IMR-90 (cell line): ENCODE data around the gene PELI1. TPM values are rescaled to one million over a fixed set of nuclear protein-coding genes. Genes with fewer than 3 reads are reported as not detected.

Source experiments
- ATAC-seq: fragments of 200-7000 bp; cut with Tn5 transposase; 2 replicates; pipeline ENCODE4 v1.9.1; 2020; ENCODE audit warnings: low read depth, mild to moderate bottlenecking, moderate library complexity
- BruUV-seq: library from RNA; stranded (reverse); fragments of 400-500 nt; replicated peaks from 2 replicates; lab custom pipeline; 2021; lab: Mats Ljungman, UMichigan
- CTCF ChIA-PET: fragments of 300-600 bp; formaldehyde crosslinking; extraction: SDS; loops from one replicate; lab custom pipeline; 2021; ENCODE audit warnings: antibody characterized with exemption; lab: Yijun Ruan, JAX
- POLR2A ChIA-PET: fragments of 300-600 bp; sonication (Branson Sonifier 250); formaldehyde crosslinking; loops from one replicate; lab custom pipeline; 2022; ENCODE audit warnings: antibody characterized with exemption; ENCODE audit not compliant: unreplicated experiment; lab: Charles Lee
- DNase-seq: peaks from one replicate; pipeline ENCODE4 v3.0.0; 2013
- H2AFZ ChIP-seq: replicated peaks from 2 replicates; pipeline ENCODE3; 2013; ENCODE audit warnings: low read length, mild to moderate bottlenecking; ENCODE audit not compliant: poor library complexity
- H2AK5ac ChIP-seq: 2 replicates; pipeline ENCODE4 v1.6.1; 2013; ENCODE audit warnings: low read depth, low read length, inconsistent platforms
- H2AK9ac ChIP-seq: replicated peaks from 2 replicates; pipeline ENCODE3; 2013; ENCODE audit warnings: mild to moderate bottlenecking, low read depth, low read length, moderate library complexity; ENCODE audit not compliant: poor library complexity
- H2BK120ac ChIP-seq: 2 replicates; pipeline ENCODE4 v1.6.1; 2013; ENCODE audit warnings: low read depth, low read length, inconsistent platforms
- H2BK15ac ChIP-seq: 3 replicates; pipeline ENCODE4 v1.6.1; 2013; ENCODE audit warnings: low read depth, low read length, inconsistent platforms
- H2BK20ac ChIP-seq: 2 replicates; pipeline ENCODE4 v1.6.1; 2013; ENCODE audit warnings: low read depth, mild to moderate bottlenecking, inconsistent platforms, low read length, moderate library complexity
- H2BK5ac ChIP-seq: 2 replicates; pipeline ENCODE4 v1.6.1; 2013; ENCODE audit warnings: mild to moderate bottlenecking, low read depth, low read length, inconsistent platforms; ENCODE audit not compliant: poor library complexity, severe bottlenecking
- H3K14ac ChIP-seq: replicated peaks from 2 replicates; pipeline ENCODE4 v1.6.1; 2013; ENCODE audit warnings: low read depth, low read length, inconsistent platforms
- H3K18ac ChIP-seq: 2 replicates; pipeline ENCODE4 v1.6.1; 2013; ENCODE audit warnings: low read depth, low read length, control low read depth
- H3K23ac ChIP-seq: 2 replicates; pipeline ENCODE4 v1.6.1; 2013; ENCODE audit warnings: low read depth, low read length, inconsistent platforms
- H3K27ac ChIP-seq: 2 replicates; pipeline ENCODE4 v1.5.1; 2013; ENCODE audit warnings: mild to moderate bottlenecking, control low read depth, low read length; ENCODE audit not compliant: insufficient read depth
- H3K27me3 ChIP-seq: 2 replicates; pipeline ENCODE4 v1.6.1; 2013; ENCODE audit warnings: low read length; ENCODE audit not compliant: control insufficient read depth, insufficient read depth
- H3K36me3 ChIP-seq: 2 replicates; pipeline ENCODE4 v1.6.1; 2013; ENCODE audit warnings: low read length, mixed read lengths; ENCODE audit not compliant: control insufficient read depth, insufficient read depth
- H3K4ac ChIP-seq: 2 replicates; pipeline ENCODE4 v1.6.1; 2013; ENCODE audit warnings: low read depth, low read length, inconsistent platforms
- H3K4me1 ChIP-seq: 2 replicates; pipeline ENCODE4 v1.6.1; 2013; ENCODE audit warnings: low read length, mixed read lengths; ENCODE audit not compliant: control insufficient read depth, insufficient read depth
- H3K4me2 ChIP-seq: 2 replicates; pipeline ENCODE4 v1.6.1; 2013; ENCODE audit warnings: low read depth, mild to moderate bottlenecking, control low read depth, low read length, moderate library complexity
- H3K4me3 ChIP-seq: 2 replicates; pipeline ENCODE4 v1.5.1; 2013; ENCODE audit warnings: low read depth, mild to moderate bottlenecking, control low read depth, low read length, moderate library complexity; ENCODE audit not compliant: insufficient read depth
- H3K56ac ChIP-seq: 2 replicates; pipeline ENCODE4 v1.6.1; 2013; ENCODE audit warnings: low read length, inconsistent platforms; ENCODE audit not compliant: insufficient read depth; ENCODE audit errors: extremely low read depth
- H3K79me1 ChIP-seq, 2 experiments: 2 replicates each; pipeline ENCODE4 v1.6.1; 2013; ENCODE audit warnings: low read length in 2 of 2, inconsistent platforms in 1 of 2, low read depth in 1 of 2
- H3K9ac ChIP-seq: 2 replicates; pipeline ENCODE4 v1.6.1; 2013; ENCODE audit warnings: low read depth, low read length, control low read depth
- H3K9me1 ChIP-seq: 2 replicates; pipeline ENCODE4 v1.6.1; 2013; ENCODE audit warnings: low read length, inconsistent platforms; ENCODE audit not compliant: insufficient read depth
- H3K9me3 ChIP-seq: 2 replicates; pipeline ENCODE4 v1.6.1; 2013; ENCODE audit warnings: low read length; ENCODE audit not compliant: control insufficient read depth, insufficient read depth
- H4K20me1 ChIP-seq: 2 replicates; pipeline ENCODE4 v1.6.1; 2013; ENCODE audit warnings: low read length, inconsistent platforms; ENCODE audit not compliant: insufficient read depth
- H4K5ac ChIP-seq: 2 replicates; pipeline ENCODE4 v1.6.1; 2013; ENCODE audit warnings: mild to moderate bottlenecking, low read depth, low read length, control low read depth
- H4K8ac ChIP-seq, 2 experiments: 2 replicates each; pipeline ENCODE4 v1.6.1; 2013; ENCODE audit warnings: low read depth in 2 of 2, low read length in 2 of 2, control low read depth in 1 of 2, inconsistent platforms in 1 of 2
- H4K91ac ChIP-seq: 2 replicates; pipeline ENCODE4 v1.6.1; 2013; ENCODE audit warnings: low read depth, low read length, inconsistent platforms; ENCODE audit not compliant: insufficient read depth
- CHD1 ChIP-seq: IDR thresholded peaks from 2 replicates; pipeline ENCODE4 v1.6.1; 2012; ENCODE audit warnings: low read depth, low read length, improper control_type of control experiment
- CTCF ChIP-seq: conservative IDR thresholded peaks from 2 replicates; pipeline ENCODE4 v1.5.1; 2012; ENCODE audit warnings: mild to moderate bottlenecking, low read depth, low read length, improper control_type of control experiment
- MAFK ChIP-seq: IDR thresholded peaks from 2 replicates; pipeline ENCODE4 v1.6.1; 2012; ENCODE audit warnings: low read depth, low read length, improper control_type of control experiment
- MXI1 ChIP-seq: IDR thresholded peaks from 2 replicates; pipeline ENCODE4 v1.6.1; 2012; ENCODE audit warnings: low read depth, mild to moderate bottlenecking, low read length, moderate library complexity, borderline replicate concordance
- NFE2L2 ChIP-seq: fragments of 150-350 bp; IDR thresholded peaks from 2 replicates; pipeline ENCODE4 v1.6.1; 2016; ENCODE audit warnings: low read depth, mild to moderate bottlenecking, low read length
- RAD21 ChIP-seq: IDR thresholded peaks from 2 replicates; pipeline ENCODE4 v1.6.1; 2012; ENCODE audit warnings: low read length, improper control_type of control experiment
- USF2 ChIP-seq: fragments of 150-350 bp; IDR thresholded peaks from 2 replicates; pipeline ENCODE4 v1.6.1; 2017; ENCODE audit warnings: mild to moderate bottlenecking, antibody characterized with exemption, low read length, low read depth
- WGBS, 2 experiments: methylation state at CpG; one replicate each; pipeline versions ENCODE4 v1.1.5 to v1.1.7; 2013; ENCODE audit warnings: missing lambda C conversion rate in 2 of 2; ENCODE audit not compliant: insufficient read length in 1 of 2; ENCODE audit errors: extremely low coverage in 2 of 2; 5-methylcytosine and 5-hydroxymethylcytosine counted together
- dilution Hi-C: fragments of 300-500 bp; cut with HindIII; formaldehyde crosslinking; loops from one replicate; pipeline ENCODE4 v1.14.3; 2018; ENCODE audit warnings: low sequenced_read_pairs; ENCODE audit not compliant: unreplicated experiment
- in situ Hi-C: fragments of 300-500 bp; cut with MboI; formaldehyde crosslinking; loops from 3 replicates; pipeline ENCODE4 v1.14.3; 2019; ENCODE audit warnings: low sequenced_read_pairs, inconsistent platforms, mixed read lengths
- intact Hi-C: fragments of 100-400 bp; cut with micrococcal nuclease; formaldehyde crosslinking; loops from 2 replicates; pipeline ENCODE4 v1.10.0; 2022
- polyA plus RNA-seq, 3 experiments: library from polyadenylated mRNA; depleted of rRNA; stranded (reverse); fragments of >200 nt; gene quantifications; 2 replicates each; pipeline ENCODE4 v1.2.3, GENCODE V29; 2012; ENCODE audit warnings: low replicate concordance in 1 of 3
- total RNA-seq: library from RNA; depleted of rRNA; stranded (reverse); fragments of >200 nt; gene quantifications from 2 replicates; pipeline ENCODE4 v1.2.3, GENCODE V29; 2012

The PELI1 gene
- total and polyA plus RNA-seq, 2 of the 4 experiments (the other 2 are of a cell fraction) = 2.2 to 2.5 TPM

GRCh38 chr2:64105670-64106461 lies 38.4 kb downstream of the PELI1 start:
- intact Hi-C loops (no loop called here), in situ Hi-C loops (no loop called here), dilution Hi-C loops (no loop called here)
- Histone ChIP-seq H3K9me1 (no peaks in the 10 kb centered on the region), H2AK9ac (no peak overlapping the region), H3K79me1 (no peaks in the 10 kb centered on the region), H2BK15ac (no peak overlapping the region), H3K4me3 (no peak overlapping the region), H2BK120ac (no peak overlapping the region), H2BK20ac (no peak overlapping the region), H2BK5ac (no peak overlapping the region), H3K9ac (no peak overlapping the region), H2AFZ (no peak overlapping the region), H4K8ac (no peak overlapping the region), H2AK5ac (no peak overlapping the region; the same call in 1 of the 2 replicates), H3K9me3 (no peaks in the 10 kb centered on the region), H3K56ac (no peak overlapping the region), H3K4ac (no peak overlapping the region), H4K20me1 (no peaks in the 10 kb centered on the region), H3K23ac (no peak overlapping the region), H3K27me3 (no peaks in the 10 kb centered on the region), H4K5ac (no peak overlapping the region), H3K27ac (no peak overlapping the region), H3K36me3 (0 out of 2 replicates have a peak, but pooled peaks cover 1% of the 10 kb centered on the region), H4K91ac (no peak overlapping the region), H3K18ac (no peak overlapping the region), H3K4me1 (no peaks in the 10 kb centered on the region), H3K14ac (no peak overlapping the region), H3K4me2 (no peak overlapping the region)
- ATAC-seq (no peak), DNase-seq (no peak)
- WGBS, 2 experiments = no CpG with 5 or more reads among the region's 5 CpGs
- POLR2A ChIA-PET = no interaction called here
- BruUV-seq = no TSS peak
- CTCF ChIA-PET = no interaction called here
- TF ChIP-seq CHD1 (no peak), MAFK (no peak), CTCF (no peak), MXI1 (no peak), NFE2L2 (no peak), RAD21 (no peak), USF2 (no peak)
